ENCODE results near the gene LTF. TPM values are rescaled to one million over a fixed set of nuclear protein-coding genes. Genes with fewer than 3 reads are reported as not detected.

The LTF gene
- total and polyA plus RNA-seq, 9 of the 15 experiments (the other 6 are each of a cell fraction or from before 2014, with no cell fraction given) = 0.07 TPM; not detected in 8

GRCh38 chr3:46504789-46505188, 40.1 kb upstream of the LTF start:
- in situ Hi-C loops (cut with MboI) = no loop called here
- FAIRE-seq (no peak), ATAC-seq (no peak), DNase-seq (ENCODE audit: extremely low read depth in 1 of 4, low spot score in 3 of 4) (peak in 1 of 4 experiments; percentile 48)
- H3K4me3 ChIP-seq = no peak overlapping the region
- peaks cover 38 to 74% of the 10 kb centered on the region in 2 experiments for H3K4me1 ChIP-seq (replicated peaks in 1 of 2; ENCODE audit: control insufficient read depth in 2 of 2, insufficient read depth in 2 of 2, low read length in 2 of 2)
- WGBS (ENCODE audit: insufficient coverage, low coverage, missing lambda C conversion rate) = 34% methylated on average over 5 of the region's 5 CpGs
- H3K79me2 ChIP-seq (ENCODE audit: control insufficient read depth, insufficient read depth, low read length) = no peaks in the 10 kb centered on the region
- ChIA-PET POLR2A (interaction anchor here (1.1 kb wide), 1 partner anchor 8 kb away, joined by 3 read pairs; no protein-coding TSS in a partner anchor), CTCF (ENCODE audit: low intra/inter-chr PET ratio) (no interaction called here)
- BruUV-seq (replicated peaks) = no TSS peak
- no peaks in the 10 kb centered on the region for H3K36me3 ChIP-seq (ENCODE audit: control insufficient read depth, insufficient read depth, low read length)
- no peaks in the 10 kb centered on the region; a peak in 1 of 5 replicates for H3K27me3 ChIP-seq (ENCODE audit: control insufficient read depth in 2 of 2, insufficient read depth in 2 of 2, low read length in 2 of 2)
- intact Hi-C loops (cut with micrococcal nuclease) = no loop called here
- no peak overlapping the region for H2AFZ ChIP-seq (ENCODE audit: low read depth, low read length)
- TF ChIP-seq GATAD2A (IDR thresholded peaks at IDR 0.05) (no peak), SMARCA4 (IDR thresholded peaks at IDR 0.05) (no peak), CHD1 (IDR thresholded peaks at IDR 0.05; ENCODE audit: low read length) (no peak), EHMT2 (IDR thresholded peaks at IDR 0.05) (no peak), SIN3A (IDR thresholded peaks at IDR 0.05; ENCODE audit: borderline replicate concordance in 2 of 2, control insufficient read depth in 1 of 2, low read depth in 2 of 2, low read length in 2 of 2) (no peak), MAFK (IDR thresholded peaks at IDR 0.05; ENCODE audit: low read length) (no peak), TSHZ1 (CRISPR knock-in tag; IDR thresholded peaks at IDR 0.05) (no peak), GTF2E2 (tag; IDR thresholded peaks at IDR 0.05) (no peak), RBM25 (IDR thresholded peaks at IDR 0.05; ENCODE audit: low read depth, low read length, severe bottlenecking) (peak; percentile 6), KLF16 (IDR thresholded peaks at IDR 0.05) (no peak), RNF2 (IDR thresholded peaks at IDR 0.05) (no peak), CHD2 (IDR thresholded peaks at IDR 0.05; ENCODE audit: low read depth, low read length) (peak; percentile 86), ZNF77 (CRISPR knock-in tag; IDR thresholded peaks at IDR 0.05) (no peak), ZNF79 (CRISPR knock-in tag; IDR thresholded peaks at IDR 0.05; ENCODE audit: low read depth) (no peak), ZNF212 (CRISPR knock-in tag; IDR thresholded peaks at IDR 0.05) (no peak), FUS (optimal IDR thresholded peaks at IDR 0.05; ENCODE audit: low read depth, low read length) (no peak)
- TF ChIP-seq, protein P1, sequence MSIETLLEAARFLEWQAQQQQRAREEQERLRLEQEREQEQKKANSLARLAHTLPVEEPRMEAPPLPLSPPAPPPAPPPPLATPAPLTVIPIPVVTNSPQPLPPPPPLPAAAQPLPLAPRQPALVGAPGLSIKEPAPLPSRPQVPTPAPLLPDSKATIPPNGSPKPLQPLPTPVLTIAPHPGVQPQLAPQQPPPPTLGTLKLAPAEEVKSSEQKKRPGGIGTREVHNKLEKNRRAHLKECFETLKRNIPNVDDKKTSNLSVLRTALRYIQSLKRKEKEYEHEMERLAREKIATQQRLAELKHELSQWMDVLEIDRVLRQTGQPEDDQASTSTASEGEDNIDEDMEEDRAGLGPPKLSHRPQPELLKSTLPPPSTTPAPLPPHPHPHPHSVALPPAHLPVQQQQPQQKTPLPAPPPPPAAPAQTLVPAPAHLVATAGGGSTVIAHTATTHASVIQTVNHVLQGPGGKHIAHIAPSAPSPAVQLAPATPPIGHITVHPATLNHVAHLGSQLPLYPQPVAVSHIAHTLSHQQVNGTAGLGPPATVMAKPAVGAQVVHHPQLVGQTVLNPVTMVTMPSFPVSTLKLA (conservative IDR thresholded peaks at IDR 0.05) = no peak
- TF ChIP-seq, protein P2, sequence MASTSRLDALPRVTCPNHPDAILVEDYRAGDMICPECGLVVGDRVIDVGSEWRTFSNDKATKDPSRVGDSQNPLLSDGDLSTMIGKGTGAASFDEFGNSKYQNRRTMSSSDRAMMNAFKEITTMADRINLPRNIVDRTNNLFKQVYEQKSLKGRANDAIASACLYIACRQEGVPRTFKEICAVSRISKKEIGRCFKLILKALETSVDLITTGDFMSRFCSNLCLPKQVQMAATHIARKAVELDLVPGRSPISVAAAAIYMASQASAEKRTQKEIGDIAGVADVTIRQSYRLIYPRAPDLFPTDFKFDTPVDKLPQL (IDR thresholded peaks at IDR 0.05; ENCODE audit: extremely low read depth, insufficient read length) = no peak
- no peaks in the 10 kb centered on the region for H3K9me1 ChIP-seq (ENCODE audit: control insufficient read depth, insufficient read depth, low read length)
- no peak overlapping the region for H3K4me2 ChIP-seq (ENCODE audit: insufficient read depth, low read length)
- no peaks in the 10 kb centered on the region for H3K9me3 ChIP-seq (replicated peaks; ENCODE audit: control insufficient read depth, insufficient read depth, low read depth, low read length)
- no peaks in the 10 kb centered on the region for H4K20me1 ChIP-seq (replicated peaks; ENCODE audit: control insufficient read depth, insufficient read depth, low read length)
- no peak overlapping the region for H3K27ac ChIP-seq (ENCODE audit: extremely low read depth, low read depth, low read length)
- H3K9ac ChIP-seq (ENCODE audit: insufficient read depth in 1 of 2, low read depth in 2 of 2, low read length in 2 of 2) = no peak overlapping the region

All from K562 (cell line).